Activated gamma-delta T cell (primary cell): ENCODE measurements around the gene MEGF11.

ENCODE experiments used
- DNase-seq: peaks from one replicate; lab custom pipeline; 2025; lab: John Stamatoyannopoulos, UW

MEGF11 gene

DNA sequence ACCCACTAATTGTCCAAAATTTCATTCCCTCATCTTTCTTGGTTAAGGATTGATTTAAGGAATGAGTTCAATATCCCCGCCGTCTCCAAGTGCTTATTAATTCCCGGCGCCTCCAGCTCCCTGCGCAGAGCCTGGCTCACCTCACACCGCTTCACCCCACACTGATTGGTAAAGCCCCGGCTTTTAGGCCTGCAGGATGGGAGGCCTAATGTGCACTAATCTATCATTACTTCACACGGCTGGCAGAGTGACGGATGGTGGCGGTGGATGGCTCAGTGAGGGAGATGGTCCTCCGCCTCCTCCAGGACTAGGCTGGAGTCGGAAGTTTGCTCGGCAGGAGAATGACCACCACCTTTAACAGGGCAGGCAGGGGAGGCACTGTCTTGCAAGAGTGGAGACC is 81.7 kb downstream of the MEGF11 start:
- DNase-seq: no peak

DNA sequence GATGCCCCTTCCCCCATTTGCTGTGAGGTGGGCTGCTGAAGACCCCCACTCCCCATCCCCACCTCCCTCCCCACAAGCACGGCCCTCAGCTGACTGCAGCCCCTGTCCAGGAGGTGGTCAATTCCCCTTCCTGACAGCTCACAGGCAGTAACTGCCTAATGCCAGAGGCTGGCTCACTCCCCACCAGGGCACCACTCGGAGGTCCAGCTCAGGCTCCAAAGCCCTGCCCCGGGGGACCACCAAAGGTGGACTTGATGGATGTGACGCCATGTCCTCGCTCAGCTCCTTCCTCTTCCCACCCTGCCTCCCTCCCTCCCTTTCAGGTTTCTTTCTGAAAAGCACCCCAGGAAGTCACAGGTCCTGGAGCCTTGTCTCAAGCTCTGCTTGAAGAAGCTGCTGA is 82.8 kb downstream of the MEGF11 start:
- DNase-seq: no peak

DNA sequence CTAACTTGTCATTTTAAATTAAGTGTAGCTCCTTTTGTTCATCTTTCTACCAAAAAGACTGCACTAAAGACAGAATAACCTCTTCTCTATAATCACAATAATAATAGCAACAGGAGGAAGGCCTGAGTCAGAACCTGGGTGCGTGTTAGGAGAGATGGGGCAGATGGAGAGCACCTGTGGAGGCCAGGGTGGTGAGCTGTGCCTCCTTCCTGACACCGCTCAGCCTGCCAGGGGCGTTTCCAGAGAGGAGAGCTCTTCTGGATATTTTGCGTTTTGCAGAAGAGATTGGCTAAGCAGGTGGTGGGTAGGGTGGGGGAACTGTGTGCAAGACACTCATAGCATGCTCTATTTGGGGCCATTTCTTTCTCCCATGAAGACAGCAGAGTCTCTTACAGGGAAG is 83.5 kb downstream of the MEGF11 start:
- DNase-seq: no peak

DNA sequence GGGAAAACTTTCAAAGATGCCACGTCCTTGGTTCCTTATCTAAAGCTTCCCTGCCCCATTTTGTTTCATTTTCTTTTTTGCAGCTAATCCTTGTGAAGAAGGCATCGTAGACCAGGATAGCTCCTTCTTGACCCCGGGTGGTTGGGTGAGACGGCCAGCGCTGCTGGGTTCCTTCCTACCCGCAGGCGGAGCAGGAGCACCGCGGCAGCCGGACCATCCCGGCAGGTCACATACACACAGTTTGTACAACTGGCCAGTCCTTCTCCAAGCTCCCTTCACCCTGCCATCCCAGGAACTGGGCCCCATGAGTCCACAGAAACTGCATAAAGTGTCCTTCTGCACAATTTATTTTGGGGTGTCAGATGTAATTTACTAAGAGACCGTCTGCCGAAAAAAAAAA is 83.9 kb downstream of the MEGF11 start:
- DNase-seq: no peak

DNA sequence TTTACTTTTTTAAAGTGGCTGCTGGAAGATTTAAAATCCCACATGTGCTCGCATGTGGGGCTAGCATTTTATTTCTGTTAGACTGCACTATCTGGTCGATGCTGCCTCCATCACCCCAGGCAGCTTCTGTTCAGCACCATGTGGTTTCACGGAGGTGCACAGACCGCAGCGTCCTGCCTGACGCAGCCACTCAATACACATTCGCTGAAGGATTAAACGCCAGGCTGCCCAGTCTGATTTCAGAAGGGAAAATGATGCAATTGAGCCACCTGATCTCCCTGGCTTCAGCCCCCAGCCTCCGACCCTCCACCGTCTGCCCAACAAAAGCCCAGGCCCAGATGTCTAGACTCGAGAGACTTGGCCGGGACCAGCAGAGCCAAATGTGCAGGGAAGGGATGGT is 84.5 kb downstream of the MEGF11 start:
- DNase-seq: no peak

DNA sequence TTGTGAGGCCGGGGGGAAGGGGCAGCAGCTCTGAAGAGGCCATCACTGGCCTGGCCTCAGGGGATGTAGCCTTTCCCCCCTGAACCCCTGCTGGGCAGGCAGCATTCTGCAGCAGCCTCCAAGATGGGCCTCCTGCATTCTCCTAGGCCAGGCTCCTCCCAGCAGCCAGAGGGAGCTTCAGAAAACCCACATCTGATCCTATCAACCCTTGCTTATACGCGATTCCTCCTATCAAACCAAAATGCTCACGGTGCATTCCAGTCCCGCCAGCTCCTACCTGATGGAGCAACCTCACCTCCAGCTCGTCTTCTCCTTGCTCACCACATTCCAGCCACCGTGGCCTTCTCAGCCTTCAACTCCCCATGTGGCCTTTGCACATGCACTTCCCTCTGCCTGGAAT is 85.7 kb downstream of the MEGF11 start:
- DNase-seq: no peak

DNA sequence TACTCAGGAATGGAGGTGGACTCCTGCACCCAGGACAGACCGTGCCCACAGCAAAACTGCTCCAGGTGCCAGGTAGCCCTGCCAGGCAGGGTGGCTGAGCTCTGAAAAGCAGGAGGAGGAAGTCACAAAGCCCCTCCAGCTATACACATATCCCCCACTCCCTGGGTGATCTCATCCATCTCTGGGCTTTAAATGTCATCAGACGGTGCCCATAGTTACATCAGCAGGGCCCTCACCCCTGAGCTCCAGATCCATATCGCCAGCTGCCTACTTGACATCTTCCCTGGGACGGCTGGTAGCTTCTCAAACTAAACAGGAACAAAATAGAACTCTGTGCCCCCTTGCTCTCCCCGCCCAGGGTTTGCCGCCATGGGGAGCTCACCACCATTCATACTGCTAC is 87.7 kb downstream of the MEGF11 start:
- no peak for DNase-seq

DNA sequence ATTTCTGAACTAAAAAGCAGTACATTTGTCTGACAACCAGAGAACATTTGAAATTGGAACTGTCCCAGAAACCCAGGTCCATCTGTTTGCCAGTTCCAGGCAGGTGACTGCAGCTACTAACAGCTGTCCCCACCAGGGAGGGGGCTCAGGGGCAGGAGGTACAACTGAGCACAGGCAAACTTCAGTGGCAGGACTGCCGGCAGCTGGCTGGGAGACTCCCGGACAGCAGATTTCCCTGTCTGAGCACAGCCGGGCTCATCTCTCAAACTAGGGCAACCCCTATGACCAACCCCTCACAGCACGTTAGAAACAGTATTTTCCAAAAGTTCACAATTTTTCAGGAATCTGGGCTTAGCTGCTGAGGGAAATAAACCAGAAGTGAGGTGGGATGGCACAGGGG is 88.8 kb downstream of the MEGF11 start:
- no peak for DNase-seq

DNA sequence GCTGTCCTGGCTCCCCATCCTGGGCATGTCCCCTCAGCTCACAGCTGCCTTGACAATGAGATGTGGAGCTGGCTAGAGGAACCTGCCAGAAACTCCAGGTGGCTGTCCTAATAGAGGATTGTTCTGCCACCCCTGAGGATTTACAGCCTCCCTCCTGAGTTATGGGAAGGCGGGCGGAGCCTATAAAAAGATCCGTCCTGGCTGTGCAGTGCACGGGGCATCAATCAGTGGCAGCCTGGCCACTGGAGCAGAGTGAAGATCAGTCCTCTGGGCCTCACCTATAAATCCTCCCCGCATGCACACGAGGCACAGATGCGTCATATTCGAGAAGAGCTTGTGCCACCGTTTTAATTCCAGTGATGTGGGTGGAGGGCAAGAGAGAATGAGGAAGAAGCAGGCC is 90.0 kb downstream of the MEGF11 start:
- no peak for DNase-seq

DNA sequence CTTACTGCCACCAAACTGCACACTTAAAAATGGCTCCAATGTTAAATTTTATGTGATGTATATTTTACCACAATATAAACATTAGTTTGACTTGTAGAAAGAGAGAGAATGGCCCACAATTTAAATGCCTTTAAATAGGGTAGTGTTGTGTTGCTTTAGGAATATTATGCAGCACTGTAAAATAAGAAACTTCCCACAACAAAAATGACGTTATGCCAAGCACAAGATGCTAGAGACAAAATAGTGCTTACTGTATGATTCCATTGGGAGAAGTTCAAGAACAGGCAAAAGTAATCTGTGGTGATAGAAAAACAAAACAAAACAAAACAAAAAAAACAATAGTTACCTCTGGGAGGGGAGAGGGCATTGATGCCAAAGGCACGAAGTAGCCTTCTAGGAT is 91.3 kb downstream of the MEGF11 start:
- no peak for DNase-seq

DNA sequence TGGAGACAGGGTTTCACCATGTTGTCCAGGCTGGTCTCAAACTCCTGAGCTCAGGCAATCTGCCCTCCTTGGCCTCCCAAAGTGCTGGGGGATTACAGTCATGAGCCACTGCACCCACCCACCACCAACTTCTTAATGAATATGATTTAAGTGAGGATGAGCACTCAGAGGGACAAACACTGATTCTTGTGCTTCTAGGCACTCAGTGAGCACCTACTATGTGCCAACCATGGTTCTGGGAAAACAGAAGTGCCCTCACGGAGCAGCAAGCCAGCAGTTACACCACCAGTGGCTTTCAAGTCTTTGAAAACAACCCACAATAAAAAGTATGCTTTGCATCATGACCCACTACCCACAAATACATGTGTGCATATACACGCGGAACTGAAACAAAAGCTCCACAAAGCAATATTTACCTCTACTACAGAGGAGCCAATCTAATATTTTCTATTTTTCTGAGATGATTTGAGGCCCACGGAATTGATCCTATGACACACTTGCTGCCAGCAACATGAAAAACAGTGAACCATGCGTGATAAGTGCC is 91.9 kb downstream of the MEGF11 start:
- DNase-seq: no peak

DNA sequence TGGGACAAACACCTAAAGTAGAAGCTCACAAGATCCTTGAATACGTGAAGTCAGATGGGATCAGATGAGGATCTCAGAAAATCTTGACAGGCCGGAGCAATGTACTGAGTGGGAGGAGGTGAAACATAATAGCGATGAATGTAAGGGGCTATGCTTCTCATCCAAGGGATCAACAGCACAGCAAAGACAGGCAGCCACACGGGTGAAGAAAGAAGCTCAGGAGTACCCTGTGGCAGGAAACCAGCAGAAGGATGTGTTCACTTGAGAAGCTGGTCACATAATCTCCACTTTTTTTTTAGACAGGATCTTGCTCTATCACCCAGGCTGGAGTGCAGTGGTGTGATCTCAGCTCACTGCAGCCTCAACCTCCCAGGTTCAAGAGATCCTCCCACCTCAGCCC is 92.4 kb downstream of the MEGF11 start:
- no peak for DNase-seq

DNA sequence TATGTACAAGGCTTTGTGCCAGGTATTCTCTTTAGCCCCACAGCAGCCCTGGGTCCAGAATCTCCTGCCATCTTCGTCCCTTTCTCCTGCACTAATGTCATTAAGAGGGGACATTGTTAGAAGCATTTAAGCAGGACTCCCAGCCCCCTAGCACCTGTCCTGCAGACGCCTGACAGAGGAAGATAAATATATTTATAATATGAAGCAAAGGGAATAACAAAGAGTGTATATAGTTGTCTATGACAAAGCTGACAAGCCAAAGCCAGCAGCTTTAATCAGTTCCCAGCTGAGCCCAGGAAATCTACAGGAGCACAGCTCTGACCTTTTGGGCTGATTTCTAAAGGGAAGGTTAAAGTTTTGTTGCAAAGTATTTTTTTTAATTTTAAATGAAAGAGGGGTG is 96.0 kb downstream of the MEGF11 start:
- DNase-seq: no peak

DNA sequence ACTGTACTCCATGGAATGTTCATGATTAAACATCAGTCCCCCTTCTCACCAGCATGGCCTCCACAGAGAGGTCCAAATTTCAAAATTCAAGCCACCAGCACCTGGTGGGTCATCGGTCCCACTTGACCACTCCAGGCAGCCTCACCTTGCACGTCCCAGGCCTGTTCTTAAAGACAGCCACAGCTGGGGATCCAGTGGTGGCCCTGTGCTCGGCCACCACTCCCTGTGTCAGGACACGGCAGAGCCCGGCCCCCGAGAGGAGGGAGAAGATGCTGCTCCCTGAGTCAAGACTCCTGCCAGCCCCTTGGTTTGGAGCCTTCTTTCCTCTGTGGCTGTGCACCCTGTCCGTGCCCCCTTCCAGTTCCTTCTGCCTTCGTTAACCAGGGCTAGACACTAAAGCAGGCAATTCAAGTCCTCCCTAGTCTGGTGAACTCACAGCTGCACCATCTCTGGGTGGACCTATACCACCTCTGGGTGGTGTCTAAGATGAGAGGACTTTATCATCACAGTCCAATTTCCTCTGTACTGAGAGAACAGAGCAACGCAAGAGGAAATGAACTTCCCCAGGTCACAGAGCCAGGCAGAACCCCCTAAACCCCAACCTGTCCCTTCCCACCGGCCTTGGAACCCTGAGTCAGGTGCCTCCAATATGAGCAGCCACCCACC is 97.1 kb downstream of the MEGF11 start:
- DNase-seq: no peak

DNA sequence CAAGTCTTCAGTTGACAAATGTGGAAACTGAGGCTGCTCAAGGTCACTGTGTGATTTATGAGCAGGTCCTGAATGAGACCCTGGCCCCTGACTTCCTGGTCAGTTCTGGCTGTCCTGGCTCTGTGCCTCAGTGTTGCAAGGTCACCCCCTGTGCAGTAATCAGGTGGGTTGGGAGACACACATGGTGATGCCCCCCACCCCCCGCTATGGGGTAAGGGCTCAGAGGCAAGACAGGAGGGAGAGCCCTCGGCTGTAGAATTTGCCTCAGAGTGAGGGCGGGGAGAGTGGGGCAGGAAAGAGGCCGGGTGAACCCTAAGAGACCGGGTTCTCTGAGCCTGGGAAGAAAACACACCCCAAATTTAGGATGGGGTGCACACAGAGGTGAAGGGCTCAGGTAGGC is 98.5 kb downstream of the MEGF11 start:
- DNase-seq: no peak

DNA sequence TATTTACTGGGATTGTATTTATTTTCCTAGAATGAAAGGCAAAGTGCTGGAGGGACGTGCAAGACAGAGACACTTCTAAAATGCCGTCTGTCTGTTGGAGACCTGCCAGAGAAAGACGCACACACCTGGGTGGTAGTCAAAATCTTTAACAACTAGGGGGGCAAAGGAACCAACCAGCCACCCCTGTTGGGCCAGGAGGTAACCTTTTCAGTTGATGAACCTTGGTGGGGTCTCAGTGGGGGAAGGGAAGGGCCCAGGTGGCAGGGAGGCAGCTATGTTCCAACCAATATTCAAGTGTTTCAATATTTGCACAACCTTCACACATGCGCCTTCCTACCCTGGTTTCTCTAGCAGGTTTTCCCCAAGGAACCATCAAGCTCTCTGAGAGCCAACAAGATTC is 99.0 kb downstream of the MEGF11 start:
- DNase-seq: no peak

DNA sequence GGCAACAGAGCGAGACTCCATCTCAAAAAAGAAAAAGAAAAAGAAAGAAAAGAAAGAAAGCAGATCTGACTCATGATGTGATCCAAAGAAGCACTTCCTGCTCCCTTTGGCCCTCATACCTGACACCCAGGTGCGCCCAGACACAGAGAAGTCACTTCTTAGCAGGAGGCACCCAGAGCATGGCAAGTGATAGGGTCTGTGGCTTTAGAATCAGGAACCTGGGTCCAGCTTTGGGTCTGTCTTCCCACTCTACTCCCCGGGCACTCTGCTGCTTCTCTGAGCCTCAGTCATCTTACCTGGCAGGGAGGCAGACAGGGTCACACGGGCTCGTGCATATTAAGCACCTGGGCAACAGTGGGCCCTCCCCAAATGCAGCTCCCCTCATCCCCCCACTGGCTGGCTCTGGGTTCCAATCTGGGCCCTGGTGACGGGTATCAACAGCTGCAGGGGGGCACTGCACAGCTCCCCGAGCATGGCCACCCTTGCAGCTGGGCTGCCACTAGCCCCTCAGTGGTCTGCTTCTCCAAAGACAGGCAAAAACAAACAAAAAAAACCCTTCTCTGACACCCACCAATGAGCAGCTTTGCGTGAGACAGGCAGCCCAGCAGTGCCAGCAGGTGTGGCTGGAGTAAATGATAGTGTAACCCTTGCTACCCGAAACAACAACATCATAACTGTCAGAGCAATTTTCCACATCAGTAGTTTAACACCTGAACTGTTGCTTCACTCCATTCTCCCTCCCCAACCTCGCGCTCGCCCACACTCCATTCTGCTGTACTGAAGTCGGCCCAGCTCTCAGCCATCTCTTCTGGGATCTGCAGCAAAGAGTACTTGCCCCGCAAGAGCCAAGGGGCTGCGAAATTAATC is 99.8 kb downstream of the MEGF11 start:
- DNase-seq: no peak

DNA sequence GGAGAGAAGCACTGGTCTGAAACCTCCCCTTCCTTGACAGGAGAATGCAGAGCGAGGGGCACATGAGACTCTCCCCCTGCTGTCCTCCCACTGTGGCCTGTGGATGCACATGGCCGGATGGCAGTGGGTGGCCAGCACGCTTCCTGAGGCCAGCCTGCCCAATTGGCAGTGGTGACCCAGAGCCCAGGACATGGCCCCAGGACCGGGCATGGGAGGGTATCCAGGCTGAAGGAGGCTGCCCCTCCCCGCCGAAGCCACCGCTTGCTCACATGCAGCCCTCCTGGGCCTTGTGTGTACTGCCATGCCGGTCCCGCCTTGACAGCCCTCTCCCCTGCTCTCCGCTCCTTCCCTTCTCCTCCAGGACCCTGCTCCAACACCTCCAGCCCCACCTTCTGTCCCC is 100.9 kb downstream of the MEGF11 start:
- DNase-seq: no peak

DNA sequence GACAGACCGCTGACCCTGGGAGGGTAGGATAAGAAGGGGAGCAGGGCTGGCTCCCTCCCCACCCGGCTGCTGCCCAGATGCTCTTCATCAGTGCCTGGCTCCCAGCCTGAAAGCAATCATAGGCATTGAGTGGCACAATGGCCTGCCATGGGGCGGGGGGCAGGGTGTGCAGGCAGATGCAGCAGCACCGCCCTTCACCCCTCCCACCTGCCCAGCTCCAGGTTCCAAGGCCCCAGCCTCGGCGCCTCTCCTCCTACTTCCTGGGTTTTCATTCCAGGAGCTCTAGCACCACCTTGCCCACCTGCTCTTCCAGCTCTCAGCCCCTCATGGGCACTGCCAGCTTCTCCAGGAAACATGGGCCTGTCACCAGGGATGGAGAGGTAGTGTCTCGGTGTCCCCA is 101.7 kb downstream of the MEGF11 start:
- no peak for DNase-seq

DNA sequence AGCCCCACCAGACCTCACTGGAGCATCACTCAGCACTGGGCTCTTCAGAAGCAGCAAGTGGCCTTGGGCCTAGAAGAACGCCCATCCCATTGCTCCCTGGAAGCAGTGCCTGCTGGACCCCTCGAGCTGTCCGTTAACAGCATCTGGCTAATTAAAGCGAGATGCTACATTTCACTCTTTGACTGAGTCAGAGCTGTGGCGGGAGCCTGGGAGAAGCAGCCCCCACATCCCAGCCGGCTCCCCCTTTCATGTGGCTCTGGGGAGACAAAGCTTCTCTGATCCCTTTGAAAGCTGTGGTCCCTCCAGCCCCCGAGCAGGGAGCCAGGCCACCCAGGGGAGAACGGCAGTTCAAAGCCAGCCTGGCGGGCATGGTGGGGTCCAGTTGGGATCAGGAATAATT is 103.7 kb downstream of the MEGF11 start:
- DNase-seq: no peak

DNA sequence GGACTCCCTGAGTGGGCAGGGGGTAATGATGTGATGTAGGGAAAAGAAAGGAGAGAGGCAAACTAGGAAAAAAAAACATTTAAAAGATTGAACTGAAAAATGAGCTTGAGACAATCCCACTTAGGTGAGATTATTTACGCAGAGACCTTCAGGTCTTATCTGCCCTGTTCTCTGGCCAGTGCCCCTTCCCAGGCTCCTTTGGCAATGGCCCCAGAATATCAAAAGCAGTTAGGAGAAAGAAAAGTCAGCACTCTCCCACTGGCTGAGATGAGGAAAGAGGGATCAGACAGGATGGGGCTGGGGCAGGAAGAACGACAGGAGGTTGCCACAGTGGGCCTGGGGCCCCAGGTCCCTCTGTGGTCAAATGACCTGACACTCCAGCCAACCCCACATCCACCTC is 105.4 kb downstream of the MEGF11 start:
- DNase-seq: no peak

DNA sequence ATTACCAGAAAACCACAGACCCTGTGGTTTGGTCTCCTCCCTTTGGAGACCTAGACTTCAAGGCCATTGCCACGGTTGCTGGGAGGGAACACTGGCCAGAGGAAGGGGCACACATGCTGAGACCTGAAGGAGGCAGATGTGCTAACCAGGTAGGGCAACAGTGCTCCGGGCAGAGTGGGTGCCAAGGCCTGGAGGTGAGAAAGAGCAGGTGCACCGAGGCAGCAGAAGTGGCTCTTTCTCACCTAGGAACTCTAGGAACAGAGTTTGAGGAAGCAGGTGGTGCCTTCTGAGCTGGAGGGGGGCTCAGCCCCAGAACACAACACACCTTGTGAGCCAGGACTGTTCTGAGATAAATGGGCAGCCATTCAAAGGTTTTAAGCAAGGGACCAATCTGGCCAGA is 106.1 kb downstream of the MEGF11 start:
- DNase-seq: no peak

DNA sequence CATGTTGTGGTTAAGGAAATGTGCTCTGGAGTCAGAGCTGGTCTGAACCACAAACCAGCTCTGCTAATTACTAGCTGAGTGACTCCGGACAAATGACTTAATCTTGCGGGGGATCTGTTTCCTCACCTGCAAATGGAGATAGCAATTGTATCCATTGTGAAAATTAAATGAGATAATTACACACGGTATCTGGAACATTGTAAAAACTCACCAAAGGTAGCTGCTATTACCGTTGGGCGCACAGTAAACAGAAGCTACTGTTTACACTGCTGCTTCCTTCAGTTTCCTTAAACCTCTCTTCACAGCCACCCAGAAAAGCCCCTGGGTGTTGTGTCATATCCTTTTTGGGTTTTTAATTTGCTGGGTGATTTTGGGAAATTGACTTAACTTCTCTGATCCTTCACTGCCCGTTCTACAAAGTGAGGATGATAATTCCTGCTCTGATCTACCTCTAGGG is 107.8 kb downstream of the MEGF11 start:
- no peak for DNase-seq
